Testis (tissue), 3 donors: ENCODE results near the gene URB1. TPM values are rescaled to one million over a fixed set of nuclear protein-coding genes. Genes with fewer than 3 reads are reported as not detected.

Source experiments
- DNase-seq: peaks from one replicate; pipeline ENCODE4 v3.0.0-alpha.2; 2019
- H3K27ac ChIP-seq, 2 donors: fragments of 200-600 bp; sonication (generic); one replicate each; pipeline ENCODE4 v1.5.1; 2019
- H3K27me3 ChIP-seq: fragments of 200-600 bp; sonication (generic); one replicate; pipeline ENCODE4 v1.5.1; 2019
- H3K36me3 ChIP-seq: fragments of 200-600 bp; sonication (generic); one replicate; pipeline ENCODE4 v1.5.1; 2017; ENCODE audit warnings: low read depth; ENCODE audit errors: missing control alignments
- H3K4me1 ChIP-seq: fragments of 200-600 bp; sonication (generic); one replicate; pipeline ENCODE4 v1.5.1; 2019
- H3K4me3 ChIP-seq, 2 donors: fragments of 200-600 bp; sonication (generic); one replicate each; pipeline ENCODE4 v1.5.1; 2017 to 2019
- H3K9me3 ChIP-seq: fragments of 200-600 bp; sonication (generic); one replicate; pipeline ENCODE4 v1.5.1; 2017
- POLR2A ChIP-seq: fragments of 450-650 bp; IDR thresholded peaks from one replicate; pipeline ENCODE4 v1.6.1; 2017; ENCODE audit warnings: antibody characterized with exemption, mild to moderate bottlenecking, moderate library complexity
- whole genome bisulfite sequencing, 2 donors: methylation state at CpG; one replicate each; pipeline ENCODE4 v1.1.5; 2018; 5-methylcytosine and 5-hydroxymethylcytosine counted together
- intact Hi-C: fragments of 100-400 bp; cut with DNase I; formaldehyde crosslinking; loops from one replicate; pipeline ENCODE4 v1.15.1; 2023; ENCODE audit warnings: low total_unique reads
- polyA plus RNA-seq: library from polyadenylated mRNA; stranded (reverse); fragments of 350-450 nt; fragmentation: Illumina TruSeq; extraction: RNeasy Lipid Tissue Mini Kit (QIAGEN cat#74804); gene quantifications from one replicate; pipeline ENCODE4 v1.2.3, GENCODE V29; 2014; ENCODE audit warnings: low read depth, low replicate concordance; ENCODE audit not compliant: insufficient read depth
- total RNA-seq, 2 donors: library from RNA; depleted of rRNA; stranded (reverse); fragments of >200 nt; gene quantifications; one replicate each; pipeline ENCODE4 v1.2.3, GENCODE V29; 2016
- TF ChIP-seq, protein P1 (sequence below), 3 experiments: fragments of 450-650 bp in 2 of 3; fragments of 200-600 bp in 1 of 3; sonication (generic) in 1 of 3; IDR thresholded peaks; one replicate each; pipeline ENCODE4 v1.5.1; 2016 to 2019; ENCODE audit warnings: antibody characterized with exemption in 3 of 3, mild to moderate bottlenecking in 2 of 3, moderate library complexity in 1 of 3

Gene URB1
- total and polyA plus RNA-seq, 3 donors from 2014 or later = 16.6 to 41.4 (median 38.8) TPM

DNA sequence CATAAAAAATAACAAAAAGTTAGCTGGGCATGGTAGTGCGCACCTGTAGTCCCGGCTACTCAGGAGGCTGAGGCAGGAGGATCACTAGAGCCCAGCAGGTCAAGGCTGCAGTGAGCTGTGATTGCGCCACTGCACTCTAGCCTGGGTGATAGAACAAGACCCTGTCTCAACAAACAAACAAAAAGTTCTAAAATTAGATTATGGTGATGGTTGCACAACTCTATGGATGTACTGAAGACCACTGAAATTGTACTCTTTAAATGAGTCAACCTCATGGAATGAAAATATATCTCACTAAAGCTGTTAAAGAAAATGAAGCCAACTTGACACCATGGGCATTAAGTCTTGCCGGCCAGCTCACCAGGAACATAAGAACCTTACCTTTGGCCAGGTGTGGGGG lies 85.1 kb downstream of the URB1 start:
- H3K4me1 ChIP-seq = no peaks in the 10 kb centered on the region
- WGBS, 2 donors = 91 to 96% methylated on average over 4 of the region's 4 CpGs
- no peaks in the 10 kb centered on the region for H3K36me3 ChIP-seq
- intact Hi-C loops = no loop called here
- H3K27me3 ChIP-seq = no peaks in the 10 kb centered on the region
- H3K27ac ChIP-seq = no peak overlapping the region
- no peaks in the 10 kb centered on the region for H3K9me3 ChIP-seq
- TF ChIP-seq, protein P1, sequence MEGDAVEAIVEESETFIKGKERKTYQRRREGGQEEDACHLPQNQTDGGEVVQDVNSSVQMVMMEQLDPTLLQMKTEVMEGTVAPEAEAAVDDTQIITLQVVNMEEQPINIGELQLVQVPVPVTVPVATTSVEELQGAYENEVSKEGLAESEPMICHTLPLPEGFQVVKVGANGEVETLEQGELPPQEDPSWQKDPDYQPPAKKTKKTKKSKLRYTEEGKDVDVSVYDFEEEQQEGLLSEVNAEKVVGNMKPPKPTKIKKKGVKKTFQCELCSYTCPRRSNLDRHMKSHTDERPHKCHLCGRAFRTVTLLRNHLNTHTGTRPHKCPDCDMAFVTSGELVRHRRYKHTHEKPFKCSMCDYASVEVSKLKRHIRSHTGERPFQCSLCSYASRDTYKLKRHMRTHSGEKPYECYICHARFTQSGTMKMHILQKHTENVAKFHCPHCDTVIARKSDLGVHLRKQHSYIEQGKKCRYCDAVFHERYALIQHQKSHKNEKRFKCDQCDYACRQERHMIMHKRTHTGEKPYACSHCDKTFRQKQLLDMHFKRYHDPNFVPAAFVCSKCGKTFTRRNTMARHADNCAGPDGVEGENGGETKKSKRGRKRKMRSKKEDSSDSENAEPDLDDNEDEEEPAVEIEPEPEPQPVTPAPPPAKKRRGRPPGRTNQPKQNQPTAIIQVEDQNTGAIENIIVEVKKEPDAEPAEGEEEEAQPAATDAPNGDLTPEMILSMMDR (IDR thresholded peaks at IDR 0.05) = no peak
- no peak overlapping the region for H3K4me3 ChIP-seq
- DNase-seq = no peak

DNA sequence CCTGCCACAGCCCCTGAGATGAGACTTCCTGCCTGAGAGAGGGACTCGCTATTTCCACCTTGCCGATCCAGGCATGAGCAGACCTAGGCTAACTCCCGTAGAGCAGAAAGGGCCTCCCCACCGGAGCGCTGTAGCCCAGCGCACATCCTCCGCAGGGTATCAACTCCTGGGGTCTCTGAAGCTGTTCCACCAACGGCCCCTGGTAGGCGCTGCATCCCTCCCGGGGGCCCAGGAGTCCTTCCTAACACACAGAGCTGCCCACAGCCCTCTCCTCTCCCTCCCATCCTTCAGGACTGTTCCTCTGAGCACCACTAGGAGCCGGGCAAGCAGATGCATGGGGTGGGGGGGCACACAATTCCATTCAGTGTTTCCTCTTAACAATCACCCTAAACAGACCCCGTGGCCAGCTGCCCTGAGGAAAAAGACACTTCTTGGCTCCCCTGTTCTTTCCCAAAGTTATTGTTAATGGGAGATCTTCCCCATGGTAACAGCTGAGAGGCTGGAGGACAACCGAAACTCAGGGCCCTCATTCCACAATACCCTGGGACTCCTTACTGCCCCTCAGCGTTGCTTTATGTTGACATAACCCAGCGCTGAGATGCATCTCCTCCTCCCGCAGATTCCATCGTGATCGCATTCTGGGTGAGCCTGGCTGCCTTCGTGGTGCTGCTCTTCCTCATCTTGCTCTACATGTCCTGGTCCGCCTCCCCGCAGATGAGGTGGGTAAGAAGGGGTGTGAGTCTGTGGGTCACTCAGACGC lies 86.6 kb downstream of the URB1 start:
- no peak for TF ChIP-seq POLR2A
- TF ChIP-seq, protein P1 (IDR thresholded peaks at IDR 0.05) = no peak
- H3K36me3 ChIP-seq = no peaks in the 10 kb centered on the region
- DNase-seq = no peak

DNA sequence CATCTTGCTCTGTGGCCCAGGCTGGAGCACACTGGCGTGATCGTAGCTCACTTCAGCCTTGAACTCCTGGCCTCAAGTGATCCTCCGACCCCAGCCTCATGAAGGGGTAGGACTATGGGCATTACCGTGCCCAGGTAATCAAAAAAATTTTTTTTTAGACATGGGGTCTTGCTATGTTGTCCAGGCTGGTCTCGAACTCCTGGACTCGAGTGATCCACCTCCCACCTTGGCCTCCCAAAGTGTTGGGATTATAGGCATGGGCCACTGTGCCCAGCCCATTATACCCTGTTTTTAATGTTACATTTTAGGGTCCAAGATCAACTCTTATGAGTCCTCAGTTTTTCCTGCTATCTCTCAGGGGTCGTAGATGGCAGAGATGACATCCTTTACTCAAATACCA lies 87.8 kb downstream of the URB1 start:
- 91 to 93% methylated on average over 7 of the region's 7 CpGs for whole genome bisulfite sequencing, 2 donors
- Histone ChIP-seq H3K4me3 (no peak overlapping the region), H3K27me3 (no peaks in the 10 kb centered on the region), H3K9me3 (no peaks in the 10 kb centered on the region), H3K36me3 (no peaks in the 10 kb centered on the region), H3K4me1 (no peaks in the 10 kb centered on the region), H3K27ac (no peak overlapping the region)
- intact Hi-C loops = no loop called here
- no peak for DNase-seq
- TF ChIP-seq, protein P1 (IDR thresholded peaks at IDR 0.05) = no peak
- TF ChIP-seq POLR2A = no peak

More for the DNA sequence above, 86.6 kb downstream of the URB1 start:
- intact Hi-C loops = no loop called here
- Histone ChIP-seq H3K4me1 (no peaks in the 10 kb centered on the region), H3K27ac (no peak overlapping the region), H3K4me3 (no peak overlapping the region), H3K27me3 (no peaks in the 10 kb centered on the region), H3K9me3 (no peaks in the 10 kb centered on the region)
- 68 to 72% methylated on average over 22 of the region's 22 CpGs for WGBS, 2 donors

DNA sequence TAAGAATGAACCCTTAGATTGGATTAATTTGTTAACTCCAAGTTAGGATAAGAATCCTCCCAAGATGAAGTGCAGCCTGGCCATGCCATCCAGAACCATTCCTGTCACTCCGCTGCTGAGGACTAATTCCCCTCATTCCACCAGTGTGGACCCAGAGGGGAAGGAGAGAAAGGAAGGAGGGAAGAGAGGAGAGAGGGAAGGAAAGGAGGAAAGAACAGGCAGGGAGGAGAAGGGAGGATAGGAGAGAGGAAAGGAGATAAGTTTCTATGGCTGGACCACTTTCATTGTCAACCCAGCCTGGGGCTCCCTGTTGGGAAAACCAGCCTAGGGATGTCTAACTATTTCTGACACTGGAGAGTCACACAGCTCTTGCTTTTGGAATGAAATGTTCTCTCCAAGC lies 89.4 kb downstream of the URB1 start:
- Histone ChIP-seq H3K9me3 (no peaks in the 10 kb centered on the region), H3K27me3 (no peaks in the 10 kb centered on the region), H3K36me3 (no peaks in the 10 kb centered on the region), H3K27ac (no peak overlapping the region), H3K4me3 (no peak overlapping the region), H3K4me1 (peaks cover 4% of the 10 kb centered on the region)
- intact Hi-C loops = no loop called here
- 88 to 97% methylated on average over 1 of the region's 1 CpG for WGBS, 2 donors
- DNase-seq = no peak
- TF ChIP-seq, protein P1 (IDR thresholded peaks at IDR 0.05) = no peak
- TF ChIP-seq POLR2A = no peak

DNA sequence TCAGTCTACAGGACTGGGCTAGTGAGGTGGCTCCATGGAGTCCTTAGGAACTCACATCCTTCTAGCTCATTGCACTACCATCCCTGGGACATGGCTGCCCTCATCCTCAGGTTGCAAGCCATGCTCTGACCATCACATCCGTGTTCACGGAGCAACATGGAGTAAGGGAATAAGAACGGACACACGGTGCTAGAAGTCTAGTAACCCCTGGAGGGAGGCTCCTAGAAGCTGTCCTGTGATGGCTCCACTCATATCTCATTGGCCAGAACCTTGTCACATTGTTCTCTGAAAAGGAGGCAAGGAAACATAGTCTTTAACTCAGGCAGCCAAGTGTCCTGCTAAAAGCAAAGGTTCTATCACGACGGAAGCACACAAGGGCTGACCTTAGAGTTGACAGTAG lies 90.3 kb downstream of the URB1 start:
- Histone ChIP-seq H3K4me3 (no peak overlapping the region), H3K27me3 (no peaks in the 10 kb centered on the region), H3K9me3 (no peaks in the 10 kb centered on the region), H3K27ac (no peak overlapping the region), H3K4me1 (peaks cover 4% of the 10 kb centered on the region), H3K36me3 (no peaks in the 10 kb centered on the region)
- no peak for TF ChIP-seq POLR2A
- TF ChIP-seq, protein P1 (IDR thresholded peaks at IDR 0.05) = no peak
- intact Hi-C loops = no loop called here
- 88 to 96% methylated on average over 6 of the region's 6 CpGs for WGBS, 2 donors
- no peak for DNase-seq
